HepG2 (cell line): ENCODE data around the gene GFER. TPM values are rescaled to one million over a fixed set of nuclear protein-coding genes. Genes with fewer than 3 reads are reported as not detected.

Source experiments
- ARNT2 ChIP-seq: sonication (generic); formaldehyde crosslinking; IDR thresholded peaks from 2 replicates; pipeline ENCODE4 v1.8.0; 2022; ENCODE audit warnings: mild to moderate bottlenecking, low read depth, missing genetic modification reagents, moderate library complexity
- STAT6 ChIP-seq: sonication (generic); formaldehyde crosslinking; IDR thresholded peaks from 2 replicates; pipeline ENCODE4 v1.4.0; 2020; ENCODE audit warnings: missing genetic modification reagents, mild to moderate bottlenecking, borderline replicate concordance
- ZBTB25 ChIP-seq: IDR thresholded peaks from 2 replicates; pipeline ENCODE4 v1.6.1; 2018; ENCODE audit warnings: missing genetic modification reagents
- ZFP37 ChIP-seq: sonication (generic); formaldehyde crosslinking; IDR thresholded peaks from 2 replicates; pipeline ENCODE4 v1.4.0; 2020; ENCODE audit warnings: missing genetic modification reagents, borderline replicate concordance
- ZMYM4 ChIP-seq: sonication (generic); formaldehyde crosslinking; IDR thresholded peaks from 2 replicates; pipeline ENCODE4 v1.8.1; 2023; ENCODE audit warnings: mild to moderate bottlenecking, missing genetic modification reagents
- ZNF180 ChIP-seq: sonication (generic); formaldehyde crosslinking; IDR thresholded peaks from 2 replicates; pipeline ENCODE4 v1.4.0; 2020; ENCODE audit warnings: low read depth, missing genetic modification reagents, borderline replicate concordance
- ZNF224 ChIP-seq: sonication (generic); formaldehyde crosslinking; IDR thresholded peaks from 2 replicates; pipeline ENCODE4 v1.5.0; 2020; ENCODE audit warnings: mild to moderate bottlenecking, missing genetic modification reagents
- ZNF264 ChIP-seq: sonication (generic); formaldehyde crosslinking; IDR thresholded peaks from 2 replicates; pipeline ENCODE4 v1.4.0; 2020; ENCODE audit warnings: missing genetic modification reagents
- ZNF547 ChIP-seq: sonication (generic); formaldehyde crosslinking; IDR thresholded peaks from 2 replicates; pipeline ENCODE4 v1.5.1; 2020; ENCODE audit warnings: mild to moderate bottlenecking, missing genetic modification reagents
- ZNF775 ChIP-seq: sonication (generic); formaldehyde crosslinking; IDR thresholded peaks from 2 replicates; pipeline ENCODE4 v1.4.0; 2020; ENCODE audit warnings: missing genetic modification reagents, mild to moderate bottlenecking, moderate library complexity, borderline replicate concordance
- ZSCAN31 ChIP-seq: sonication (generic); formaldehyde crosslinking; IDR thresholded peaks from 2 replicates; pipeline ENCODE4 v1.5.0; 2020; ENCODE audit warnings: low read depth, mild to moderate bottlenecking, missing genetic modification reagents
- ZSCAN9 ChIP-seq: IDR thresholded peaks from 2 replicates; pipeline ENCODE4 v1.6.1; 2016; ENCODE audit warnings: borderline replicate concordance
- polyA plus RNA-seq, 8 experiments: library from polyadenylated mRNA; depleted of rRNA in 3 of 8; stranded (reverse) in 7 of 8; unstranded in 1 of 8; fragments of >200 nt; fragmentation: Illumina TruSeq in 4 of 8; extraction: Trizol in 4 of 8; gene quantifications; 2 replicates each; pipeline versions ENCODE4 v1.2.1 to v1.2.3, GENCODE V29; 2011 to 2016; ENCODE audit warnings: low read depth in 4 of 8, missing spikeins in 1 of 8, mixed read lengths in 1 of 8; ENCODE audit not compliant: insufficient read depth in 1 of 8
- total RNA-seq, 5 experiments: library from RNA; depleted of rRNA; stranded (reverse); fragments of >200 nt; fragmentation: Illumina TruSeq; extraction: Trizol; gene quantifications; 2 replicates each; pipeline ENCODE4 v1.2.3, GENCODE V29; 2016; ENCODE audit warnings: low read depth in 1 of 5
- TF ChIP-seq, protein P1 (sequence below): sonication (generic); formaldehyde crosslinking; IDR thresholded peaks from 2 replicates; pipeline ENCODE4 v1.8.0; 2023; ENCODE audit warnings: mild to moderate bottlenecking, missing genetic modification reagents
- TF ChIP-seq, protein P2 (sequence below): sonication (generic); formaldehyde crosslinking; IDR thresholded peaks from 2 replicates; pipeline ENCODE4 v1.9.0; 2021; ENCODE audit warnings: missing genetic modification reagents, borderline replicate concordance

Gene GFER
- total and polyA plus RNA-seq, 2 of the 13 experiments (the other 11 are each of a cell fraction or from before 2014, with no cell fraction given), result 28.6 to 71.7 TPM

GRCh38 chr16:1971796-1972489 is 12.1 kb upstream of the GFER start, which contains the start of gene TBL3 (continued):
- TF ChIP-seq, protein P1, sequence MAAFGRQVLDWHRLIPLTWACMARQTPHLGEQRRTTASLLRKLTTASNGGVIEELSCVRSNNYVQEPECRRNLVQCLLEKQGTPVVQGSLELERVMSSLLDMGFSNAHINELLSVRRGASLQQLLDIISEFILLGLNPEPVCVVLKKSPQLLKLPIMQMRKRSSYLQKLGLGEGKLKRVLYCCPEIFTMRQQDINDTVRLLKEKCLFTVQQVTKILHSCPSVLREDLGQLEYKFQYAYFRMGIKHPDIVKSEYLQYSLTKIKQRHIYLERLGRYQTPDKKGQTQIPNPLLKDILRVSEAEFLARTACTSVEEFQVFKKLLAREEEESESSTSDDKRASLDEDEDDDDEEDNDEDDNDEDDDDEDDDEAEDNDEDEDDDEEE (CRISPR knock-in tag), result 0 out of 2 replicates have a peak, but pooled peaks have one; percentile 40
- TF ChIP-seq STAT6 (CRISPR knock-in tag) (no peak; the same call in 1 of the 2 replicates), ZNF224 (CRISPR knock-in tag) (0 out of 2 replicates have a peak, but pooled peaks have one; percentile 21), ZSCAN31 (CRISPR knock-in tag) (no peak; the same call in 1 of the 2 replicates), ZBTB25 (peak; percentile 95), ZNF547 (CRISPR knock-in tag) (peak; percentile 80; the same call in 1 of the 2 replicates), ZSCAN9 (no peak), ZNF775 (CRISPR knock-in tag) (0 out of 2 replicates have a peak, but pooled peaks have one; percentile 54), ZMYM4 (CRISPR knock-in tag) (peak; percentile 92), ZFP37 (CRISPR knock-in tag) (peak; percentile 8; the same call in 1 of the 2 replicates), ZNF264 (CRISPR knock-in tag) (0 out of 2 replicates have a peak, but pooled peaks have one; percentile 47), ZNF180 (0 out of 2 replicates have a peak, but pooled peaks have one; percentile 30), ARNT2 (CRISPR knock-in tag) (peak; percentile 91)
- TF ChIP-seq, protein P2, sequence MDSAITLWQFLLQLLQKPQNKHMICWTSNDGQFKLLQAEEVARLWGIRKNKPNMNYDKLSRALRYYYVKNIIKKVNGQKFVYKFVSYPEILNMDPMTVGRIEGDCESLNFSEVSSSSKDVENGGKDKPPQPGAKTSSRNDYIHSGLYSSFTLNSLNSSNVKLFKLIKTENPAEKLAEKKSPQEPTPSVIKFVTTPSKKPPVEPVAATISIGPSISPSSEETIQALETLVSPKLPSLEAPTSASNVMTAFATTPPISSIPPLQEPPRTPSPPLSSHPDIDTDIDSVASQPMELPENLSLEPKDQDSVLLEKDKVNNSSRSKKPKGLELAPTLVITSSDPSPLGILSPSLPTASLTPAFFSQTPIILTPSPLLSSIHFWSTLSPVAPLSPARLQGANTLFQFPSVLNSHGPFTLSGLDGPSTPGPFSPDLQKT, result no peak
